Left lung (tissue), 10 donors: ENCODE data around the gene ZMYND12. TPM values are rescaled to one million over a fixed set of nuclear protein-coding genes. Genes with fewer than 3 reads are reported as not detected.
A peak's percentile ranks its signal among the peaks of the same experiment; 100 is the strongest.

ENCODE experiments used
- ATAC-seq: fragments of 200-7000 bp; cut with Tn5 transposase; one replicate; pipeline ENCODE4 v1.9.1; 2020; ENCODE audit warnings: moderate library complexity
- DNase-seq, 4 donors: peaks; one replicate each; pipeline ENCODE4 v3.0.0-alpha.2; 2013 to 2020
- H3K27ac ChIP-seq, 2 donors: fragments of 200-600 bp; sonication (generic) in 1 of 2; one replicate each; pipeline versions ENCODE4 v1.5.0 to v1.8.0; 2020 to 2021
- H3K27me3 ChIP-seq, 2 donors: fragments of 200-600 bp; sonication (generic) in 1 of 2; one replicate each; pipeline versions ENCODE4 v1.5.0 to v1.8.0; 2020 to 2021
- H3K36me3 ChIP-seq, 2 donors: fragments of 200-600 bp; sonication (generic) in 1 of 2; one replicate each; pipeline versions ENCODE4 v1.5.0 to v1.8.0; 2020 to 2021
- H3K4me1 ChIP-seq, 2 donors: fragments of 200-600 bp; one replicate each; pipeline ENCODE4 v1.8.0; 2021
- H3K4me3 ChIP-seq, 2 donors: fragments of 200-600 bp; sonication (generic) in 1 of 2; one replicate each; pipeline versions ENCODE4 v1.5.0 to v1.8.0; 2020 to 2021; ENCODE audit warnings: mild to moderate bottlenecking in 1 of 2
- H3K9me3 ChIP-seq, 2 donors: fragments of 200-600 bp; sonication (generic) in 1 of 2; one replicate each; pipeline versions ENCODE4 v1.5.0 to v1.8.0; 2020 to 2021
- CTCF ChIP-seq, 2 donors: fragments of 200-600 bp; sonication (generic) in 1 of 2; IDR thresholded peaks; one replicate each; pipeline versions ENCODE4 v1.5.0 to v1.8.0; 2021; ENCODE audit warnings: antibody characterized with exemption in 2 of 2
- intact Hi-C, 2 donors: fragments of 100-400 bp; cut with DNase I; formaldehyde crosslinking; loops; one replicate each; pipeline versions ENCODE4 v1.11.2 to v1.14.2; 2022
- polyA plus RNA-seq, 6 donors: library from polyadenylated mRNA; unstranded; fragments of 120-200 nt; gene quantifications; one replicate each; pipeline ENCODE4 v1.2.1, GENCODE V29; 2013; ENCODE audit not compliant: insufficient read length in 6 of 6
- total RNA-seq, 2 donors: library from RNA; stranded (reverse); fragmentation: NEBNext Ultra II Directional; extraction: Animal tissue kit (Norgen Biotek cat#: 25700); gene quantifications; one replicate each; pipeline ENCODE4 v1.2.1, GENCODE V29; 2021
- donor health status: DM: no; HTN: yes; CAD: no.
- donor health status: DM: no; HTN: no; CAD: no.

The ZMYND12 gene
- total and polyA plus RNA-seq, 8 donors: 1.7 to 5.3 (median 2.2) TPM

- H3K36me3 ChIP-seq: no peaks in the 10 kb centered on the region
- DNase-seq: no peak
- no peak for ATAC-seq
- H3K27me3 ChIP-seq: no peaks in the 10 kb centered on the region
- peaks cover 0 to 4% of the 10 kb centered on the region in 2 donors for H3K4me1 ChIP-seq
- H3K27ac ChIP-seq: no peak overlapping the region
- H3K4me3 ChIP-seq: no peak overlapping the region
- TF ChIP-seq CTCF (IDR thresholded peaks at IDR 0.05): no peak
- intact Hi-C loops: no loop called here
- no peaks in the 10 kb centered on the region for H3K9me3 ChIP-seq
Measured at GRCh38 chr1:42424201-42424600, 31.6 kb downstream of the ZMYND12 start.

- peaks cover 0 to 4% of the 10 kb centered on the region in 2 donors for H3K4me1 ChIP-seq
Measured at GRCh38 chr1:42423681-42424080, 32.1 kb downstream of the ZMYND12 start.

GRCh38 chr1:42422737-42423136 is 33.1 kb downstream of the ZMYND12 start:
- Histone ChIP-seq H3K27me3 (no peaks in the 10 kb centered on the region), H3K27ac (no peak overlapping the region), H3K4me3 (no peak overlapping the region), H3K4me1 (peaks cover 0 to 4% of the 10 kb centered on the region in 2 donors), H3K36me3 (no peaks in the 10 kb centered on the region), H3K9me3 (no peaks in the 10 kb centered on the region)
- ATAC-seq (no peak), DNase-seq (no peak)
- no peak for TF ChIP-seq CTCF (IDR thresholded peaks at IDR 0.05)
- intact Hi-C loops: no loop called here

More at GRCh38 chr1:42423681-42424080, 32.1 kb downstream of the ZMYND12 start:
- no peak for TF ChIP-seq CTCF (IDR thresholded peaks at IDR 0.05)
- Histone ChIP-seq H3K36me3 (no peaks in the 10 kb centered on the region), H3K4me3 (no peak overlapping the region), H3K9me3 (no peaks in the 10 kb centered on the region), H3K27ac (no peak overlapping the region), H3K27me3 (no peaks in the 10 kb centered on the region)
- DNase-seq: no peak
- intact Hi-C loops: no loop called here
- no peak for ATAC-seq

- no peak overlapping the region for H3K27ac ChIP-seq
- DNase-seq (peak in 3 of 4 donors; percentile 58 to 91 (median 83)), ATAC-seq (peak; percentile 59)
- H3K36me3 ChIP-seq: no peaks in the 10 kb centered on the region
- peaks cover 0 to 4% of the 10 kb centered on the region in 2 donors for H3K4me1 ChIP-seq
- TF ChIP-seq CTCF (IDR thresholded peaks at IDR 0.05): no peak
- H3K4me3 ChIP-seq: no peak overlapping the region
- H3K9me3 ChIP-seq: no peaks in the 10 kb centered on the region
- H3K27me3 ChIP-seq: no peaks in the 10 kb centered on the region
- intact Hi-C loops: no loop called here
Measured at GRCh38 chr1:42420911-42421585, 34.8 kb downstream of the ZMYND12 start.

GRCh38 chr1:42420121-42420520 is 35.7 kb downstream of the ZMYND12 start:
- H3K9me3 ChIP-seq: no peaks in the 10 kb centered on the region
- no peak for TF ChIP-seq CTCF (IDR thresholded peaks at IDR 0.05)
- intact Hi-C loops: no loop called here
- no peaks in the 10 kb centered on the region for H3K36me3 ChIP-seq
- no peaks in the 10 kb centered on the region for H3K27me3 ChIP-seq
- peaks cover 0 to 4% of the 10 kb centered on the region in 2 donors for H3K4me1 ChIP-seq
- H3K4me3 ChIP-seq: no peak overlapping the region
- peak in 1 of 4 donors; percentile 21 for DNase-seq
- ATAC-seq: no peak
- no peak overlapping the region for H3K27ac ChIP-seq
